Putamen (tissue), 1 donor: ENCODE measurements around the gene UACA.

Experiments
- DNase-seq: peaks from one replicate; pipeline ENCODE4 v3.0.0-alpha.2; 2016; ENCODE audit warnings: low spot score

UACA gene

GRCh38 chr15:70783041-70783440 is 19.7 kb upstream of the UACA start:
- no peak for DNase-seq

GRCh38 chr15:70781236-70781635 is 17.9 kb upstream of the UACA start:
- no peak for DNase-seq

DNA sequence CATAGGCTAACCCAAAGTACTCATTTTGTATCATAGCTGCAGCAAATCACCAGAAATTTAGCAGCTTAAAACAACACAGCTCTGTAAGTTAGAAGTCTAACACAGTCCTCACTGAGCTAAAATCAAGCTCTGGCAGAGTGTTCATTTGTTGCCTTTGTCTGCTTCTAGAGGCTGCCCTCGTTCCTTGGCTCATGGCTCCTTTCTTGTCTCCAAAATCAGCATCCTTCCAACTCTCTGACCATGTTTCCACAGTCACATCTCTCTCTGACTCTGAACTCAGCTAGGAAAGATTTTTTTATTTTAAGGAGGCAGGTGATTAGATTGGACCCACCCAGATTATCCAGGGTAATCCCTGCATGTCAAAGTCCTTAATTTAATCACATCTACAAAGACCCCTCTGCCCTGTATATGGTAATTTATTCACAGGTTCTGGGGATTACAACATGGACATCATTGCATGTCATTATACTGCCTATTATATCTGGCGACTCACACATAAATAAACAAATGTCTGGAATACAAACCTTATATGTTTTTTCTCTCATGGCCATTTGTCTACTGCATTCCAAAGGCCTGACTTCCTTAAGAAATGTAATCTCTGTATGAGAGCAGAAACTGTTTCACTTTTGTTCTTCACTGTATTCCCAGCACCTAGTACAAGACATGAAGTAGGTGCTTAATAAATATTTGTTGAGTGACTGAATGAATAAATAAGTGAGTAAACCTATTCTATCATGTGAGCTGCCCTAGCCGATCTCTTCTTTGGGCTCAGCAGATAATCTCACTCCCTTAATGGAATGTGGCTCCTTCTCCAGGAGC is 15.1 kb upstream of the UACA start:
- DNase-seq, result no peak

DNA sequence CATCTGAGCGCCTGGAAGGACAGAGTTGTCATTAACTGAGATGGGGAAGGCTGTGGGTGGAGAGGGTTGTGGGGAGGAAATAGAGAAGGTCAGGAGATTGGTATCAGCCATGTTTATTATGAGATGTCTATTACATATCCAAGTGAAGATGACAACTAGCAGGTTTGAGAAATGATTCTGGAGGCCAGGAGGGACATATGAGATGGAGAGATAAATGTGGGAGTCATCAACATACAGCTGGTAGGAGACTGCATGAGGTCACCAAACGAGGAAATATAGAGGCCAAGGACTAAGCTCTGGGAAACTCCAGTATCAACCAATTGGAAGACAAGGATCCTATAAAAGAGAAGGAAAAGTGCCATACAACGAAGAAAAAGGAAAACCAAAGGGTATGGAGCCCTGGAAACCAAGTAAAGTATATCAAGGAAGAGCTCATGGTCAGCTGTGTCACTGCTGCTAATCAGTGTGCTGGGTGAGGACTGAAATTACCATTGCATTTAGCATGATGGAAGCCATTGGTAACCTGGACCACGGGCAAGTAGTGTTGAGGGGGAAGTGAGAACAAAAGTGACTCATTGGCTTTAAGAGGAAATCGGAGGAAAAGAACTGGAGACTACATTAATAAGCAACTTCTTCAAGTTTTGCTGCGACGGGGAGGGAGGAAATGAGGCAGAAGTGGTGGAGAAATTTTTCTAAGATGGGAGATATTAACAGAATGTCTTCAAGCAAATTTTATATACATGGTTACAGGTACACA is 14.0 kb upstream of the UACA start:
- no peak for DNase-seq

DNA sequence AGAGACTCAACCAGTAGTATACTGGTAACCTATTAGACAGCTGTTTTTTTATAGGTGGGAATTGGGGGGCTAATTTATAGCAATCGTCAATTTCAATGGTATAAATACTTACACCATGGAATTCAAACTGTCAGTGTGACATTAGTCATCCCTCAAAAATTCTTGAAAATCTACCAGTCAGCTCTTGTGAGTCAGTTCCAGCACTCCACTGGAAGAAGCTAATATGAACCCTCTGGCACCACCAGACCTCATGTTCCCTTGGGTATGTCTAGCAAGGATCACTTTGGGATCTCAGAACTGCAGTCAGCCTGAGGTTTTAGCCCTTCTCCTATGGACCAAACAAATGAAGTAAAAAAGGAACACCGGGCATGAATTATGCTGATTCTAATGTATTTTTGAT is 11.8 kb upstream of the UACA start:
- no peak for DNase-seq

GRCh38 chr15:70772402-70772801 is 9.0 kb upstream of the UACA start:
- DNase-seq, result no peak

- no peak for DNase-seq
Observed at GRCh38 chr15:70770863-70771262, 7.5 kb upstream of the UACA start.

DNA sequence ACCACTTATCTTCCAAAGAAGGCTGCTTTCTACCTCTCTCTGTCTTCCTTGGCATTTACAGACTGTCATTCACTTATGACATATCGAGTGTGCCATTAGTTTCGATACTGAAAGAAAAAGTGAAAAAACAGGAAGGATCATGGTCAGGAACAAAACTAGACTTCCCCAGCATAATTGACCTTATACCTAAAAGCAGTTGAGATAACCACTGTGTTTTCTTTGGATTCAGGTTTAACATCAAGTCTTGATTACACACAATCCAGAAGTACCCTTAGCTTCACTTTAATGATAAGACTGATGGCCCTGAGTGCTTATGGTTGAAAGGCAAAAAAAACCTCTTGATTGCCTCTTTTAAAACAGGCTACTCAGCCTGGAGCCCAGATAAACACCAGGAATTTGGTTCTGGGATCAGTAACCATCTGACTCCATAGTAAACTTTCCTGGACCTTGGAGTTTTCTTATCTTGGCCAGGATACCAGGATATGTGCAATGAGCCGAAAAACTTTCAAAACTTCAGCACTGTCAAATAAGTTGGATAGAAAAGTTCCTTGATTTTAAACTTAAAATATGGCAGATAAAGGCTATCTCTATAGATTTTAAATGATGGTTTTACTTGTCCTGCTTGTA is 5.0 kb upstream of the UACA start:
- DNase-seq, result no peak

- no peak for DNase-seq
Observed at GRCh38 chr15:70767667-70768066, 4.3 kb upstream of the UACA start.

DNA sequence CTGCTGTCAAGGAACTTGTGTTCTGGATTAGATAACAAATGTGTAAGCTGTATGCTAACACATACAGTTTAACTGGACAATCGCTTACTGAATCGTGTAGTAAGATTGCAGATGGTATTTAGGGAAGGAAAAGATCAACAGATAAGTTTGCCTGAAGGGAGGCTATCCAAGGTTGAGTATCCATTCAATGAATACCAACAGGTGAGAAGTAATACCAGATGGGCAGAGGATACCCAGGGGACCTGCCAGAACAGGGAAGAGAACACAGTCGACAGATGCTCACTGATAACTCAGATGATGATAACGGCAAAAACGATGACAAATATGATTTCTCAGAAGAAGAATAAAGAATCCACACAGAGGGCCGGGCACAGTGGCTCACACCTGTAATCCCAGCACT is 3.2 kb upstream of the UACA start:
- no peak for DNase-seq

DNA sequence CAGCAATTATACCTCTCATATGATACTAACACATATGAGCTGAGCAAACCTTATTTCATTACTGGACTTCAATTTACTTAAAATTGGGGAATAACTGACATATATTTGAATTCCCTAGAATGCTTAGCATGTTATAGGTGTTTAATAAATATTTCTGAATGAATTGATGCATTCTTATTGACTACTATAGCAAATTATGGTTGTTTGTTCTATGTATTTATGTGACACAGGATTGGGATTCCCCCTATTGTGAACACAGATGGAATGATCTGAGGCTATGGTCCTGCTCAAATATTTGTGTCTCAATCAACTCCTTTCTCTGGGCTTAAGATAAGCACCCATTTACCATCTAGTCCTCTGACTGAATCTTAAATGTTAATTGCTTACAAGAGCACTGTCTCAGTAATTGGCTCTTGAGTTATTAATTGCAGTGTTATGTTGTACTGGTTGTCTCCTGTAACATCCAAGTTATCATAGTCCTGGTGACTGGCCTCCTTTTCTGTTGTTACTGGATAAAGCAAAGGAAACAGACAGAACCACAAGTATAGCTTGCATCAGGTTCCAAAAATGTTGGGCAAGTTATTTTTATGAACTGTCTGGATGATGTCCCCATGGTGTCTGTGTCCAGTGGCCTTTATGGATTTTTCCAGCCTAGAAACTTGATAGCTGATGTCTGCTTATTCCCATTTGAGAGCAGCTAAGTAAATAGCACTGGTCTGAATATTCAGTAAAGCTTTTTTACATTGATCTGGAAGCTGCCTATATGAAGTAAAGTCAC is 2.3 kb upstream of the UACA start:
- no peak for DNase-seq

DNA sequence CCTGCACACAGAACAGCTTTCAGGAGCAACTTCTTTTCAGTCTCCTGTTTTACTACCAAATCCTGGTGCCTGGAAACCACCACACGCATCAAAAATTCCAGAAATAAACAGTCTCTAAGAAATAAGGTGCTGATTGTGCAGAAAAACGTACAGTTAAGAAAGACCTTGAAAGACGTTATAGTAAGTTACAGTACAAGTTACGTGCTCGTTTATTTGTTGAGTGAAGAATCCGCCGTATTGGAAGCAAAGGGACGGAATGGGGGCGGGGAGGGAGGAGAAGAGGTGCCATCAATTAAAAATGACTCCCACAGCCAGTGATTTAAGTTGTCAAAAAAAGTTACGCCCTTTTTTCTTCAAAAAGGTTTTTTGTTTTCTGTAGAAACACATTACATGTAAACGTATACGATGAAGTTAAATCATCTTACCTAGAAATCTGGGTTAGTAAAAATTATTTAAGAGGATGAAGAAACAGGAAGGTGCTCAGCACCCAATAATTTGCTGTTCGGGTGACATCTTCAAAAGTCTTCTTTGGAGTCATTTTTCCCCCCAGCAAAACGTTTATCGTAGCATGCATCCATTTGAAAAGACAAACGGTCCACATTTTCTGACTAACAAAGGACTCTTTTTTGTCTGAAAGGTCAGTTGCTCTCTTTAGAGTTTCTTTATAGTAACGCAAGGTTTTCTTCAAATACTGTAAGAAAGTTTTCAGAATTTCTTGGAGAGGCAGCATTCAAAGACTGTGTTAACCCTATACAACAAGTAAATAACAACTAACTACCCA is 782 bp upstream of the UACA start:
- no peak for DNase-seq

GRCh38 chr15:70762469-70763119 is 764 bp downstream of the UACA start:
- no peak for DNase-seq

DNA sequence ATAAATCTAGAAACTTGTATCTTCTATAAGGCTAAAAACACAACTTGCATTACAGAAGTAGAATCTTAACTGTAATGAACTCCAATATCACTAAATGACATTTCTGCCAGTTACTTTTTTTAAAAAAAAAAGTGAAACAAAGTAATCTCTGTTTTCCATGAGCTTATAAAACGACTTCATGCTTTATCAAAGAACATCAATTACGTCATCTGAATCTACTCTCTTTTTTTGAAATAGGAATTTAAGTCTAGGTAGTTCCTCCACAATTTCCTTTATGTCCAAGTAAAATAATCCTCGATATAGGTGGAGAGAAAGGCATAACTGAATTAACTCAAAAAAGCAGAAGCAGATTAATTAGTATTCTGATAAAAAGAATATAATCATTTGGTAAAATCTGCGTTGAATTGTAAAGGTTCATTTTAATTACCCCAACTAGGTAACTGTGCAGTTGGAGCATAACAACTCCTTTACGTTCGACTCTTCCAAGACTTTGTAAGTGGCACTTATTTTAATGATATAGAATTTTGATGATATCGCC is 1.4 kb downstream of the UACA start:
- no peak for DNase-seq

DNA sequence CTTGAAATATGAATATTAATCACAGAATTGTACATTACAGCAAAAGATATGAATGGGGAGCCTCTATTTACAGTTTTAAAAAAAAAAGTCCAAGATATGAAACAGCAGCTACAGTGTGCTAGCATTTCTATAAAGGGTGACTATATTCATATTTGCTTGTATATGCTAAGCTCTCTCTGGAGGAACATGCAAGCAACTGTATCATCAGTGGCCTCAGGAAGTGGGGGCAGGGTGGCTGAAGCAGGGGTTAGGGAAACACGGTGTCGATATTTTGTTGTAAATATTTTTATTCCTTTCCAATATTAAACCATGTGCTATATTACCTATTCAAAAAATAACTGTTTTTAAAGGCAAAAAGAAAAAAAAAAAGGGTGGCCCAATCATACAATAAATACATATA is 2.3 kb downstream of the UACA start:
- no peak for DNase-seq

- no peak for DNase-seq
Observed at GRCh38 chr15:70758790-70759462, 4.4 kb downstream of the UACA start.

- DNase-seq, result no peak
Observed at GRCh38 chr15:70757627-70758026, 5.7 kb downstream of the UACA start.

GRCh38 chr15:70754862-70755261 is 8.5 kb downstream of the UACA start:
- DNase-seq, result no peak

- DNase-seq, result no peak
Observed at GRCh38 chr15:70753101-70753829, 10.1 kb downstream of the UACA start.
